Measurements from ENCODE around the gene PTPRM. TPM values are rescaled to one million over a fixed set of nuclear protein-coding genes. Genes with fewer than 3 reads are reported as not detected.

The PTPRM gene
- total RNA-seq, 1 experiment from 2014 or later = 14.5 TPM

DNA sequence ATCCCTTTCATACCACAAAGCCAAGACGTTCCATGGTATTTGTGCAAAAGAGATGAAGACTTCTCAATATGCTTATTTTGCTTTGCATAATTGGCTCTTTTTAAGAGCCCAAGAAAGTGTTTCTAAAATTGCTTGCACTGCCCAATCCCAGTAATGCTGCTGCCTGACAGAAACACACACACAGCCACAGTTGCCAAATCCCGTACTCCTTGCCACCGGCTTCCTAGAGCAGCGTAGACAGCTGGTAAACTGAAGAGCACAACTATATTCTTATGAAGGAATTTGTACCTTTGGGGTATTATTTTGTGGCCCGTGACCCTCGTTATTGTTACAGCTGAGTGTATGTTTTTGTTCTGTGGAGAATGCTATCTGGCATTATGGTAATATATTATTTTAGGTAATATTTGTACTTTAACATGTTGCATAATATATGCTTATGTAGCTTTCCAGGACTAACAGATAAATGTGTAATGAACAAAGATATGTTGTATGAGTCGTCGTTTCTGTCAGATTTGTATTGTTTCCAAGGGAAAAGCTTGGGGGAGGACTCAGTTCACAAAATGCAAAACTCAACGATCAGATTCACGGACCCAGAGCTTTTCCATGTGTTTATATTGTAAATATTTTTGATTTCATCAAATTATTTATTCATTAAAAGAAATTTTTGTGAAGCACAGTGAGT is 839.2 kb downstream of the PTPRM start:
- POLR2A ChIA-PET = no interaction called here

More for the DNA sequence above, 839.2 kb downstream of the PTPRM start:
- TF ChIP-seq, protein P1, sequence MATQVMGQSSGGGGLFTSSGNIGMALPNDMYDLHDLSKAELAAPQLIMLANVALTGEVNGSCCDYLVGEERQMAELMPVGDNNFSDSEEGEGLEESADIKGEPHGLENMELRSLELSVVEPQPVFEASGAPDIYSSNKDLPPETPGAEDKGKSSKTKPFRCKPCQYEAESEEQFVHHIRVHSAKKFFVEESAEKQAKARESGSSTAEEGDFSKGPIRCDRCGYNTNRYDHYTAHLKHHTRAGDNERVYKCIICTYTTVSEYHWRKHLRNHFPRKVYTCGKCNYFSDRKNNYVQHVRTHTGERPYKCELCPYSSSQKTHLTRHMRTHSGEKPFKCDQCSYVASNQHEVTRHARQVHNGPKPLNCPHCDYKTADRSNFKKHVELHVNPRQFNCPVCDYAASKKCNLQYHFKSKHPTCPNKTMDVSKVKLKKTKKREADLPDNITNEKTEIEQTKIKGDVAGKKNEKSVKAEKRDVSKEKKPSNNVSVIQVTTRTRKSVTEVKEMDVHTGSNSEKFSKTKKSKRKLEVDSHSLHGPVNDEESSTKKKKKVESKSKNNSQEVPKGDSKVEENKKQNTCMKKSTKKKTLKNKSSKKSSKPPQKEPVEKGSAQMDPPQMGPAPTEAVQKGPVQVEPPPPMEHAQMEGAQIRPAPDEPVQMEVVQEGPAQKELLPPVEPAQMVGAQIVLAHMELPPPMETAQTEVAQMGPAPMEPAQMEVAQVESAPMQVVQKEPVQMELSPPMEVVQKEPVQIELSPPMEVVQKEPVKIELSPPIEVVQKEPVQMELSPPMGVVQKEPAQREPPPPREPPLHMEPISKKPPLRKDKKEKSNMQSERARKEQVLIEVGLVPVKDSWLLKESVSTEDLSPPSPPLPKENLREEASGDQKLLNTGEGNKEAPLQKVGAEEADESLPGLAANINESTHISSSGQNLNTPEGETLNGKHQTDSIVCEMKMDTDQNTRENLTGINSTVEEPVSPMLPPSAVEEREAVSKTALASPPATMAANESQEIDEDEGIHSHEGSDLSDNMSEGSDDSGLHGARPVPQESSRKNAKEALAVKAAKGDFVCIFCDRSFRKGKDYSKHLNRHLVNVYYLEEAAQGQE (IDR thresholded peaks at IDR 0.05; ENCODE audit: low read depth) = no peak
- TF ChIP-seq TCF7L2 (IDR thresholded peaks at IDR 0.05; ENCODE audit: borderline replicate concordance, extremely low read depth, insufficient read depth, insufficient read length) (no peak), SP1 (IDR thresholded peaks at IDR 0.05; ENCODE audit: low read depth) (no peak), ZFX (IDR thresholded peaks at IDR 0.05) (no peak), POLR2AphosphoS5 (IDR thresholded peaks at IDR 0.05; ENCODE audit: low read depth, low read length) (no peak)
- intact Hi-C loops (cut with micrococcal nuclease) = no loop called here
- no peak overlapping the region for H3K9ac ChIP-seq (ENCODE audit: low read length)
- BruUV-seq (replicated peaks) = no TSS peak
- ATAC-seq (no peak), DNase-seq (ENCODE audit: low read depth, low spot score) (no peak)
- H3K9me3 ChIP-seq (ENCODE audit: control insufficient read depth in 1 of 2, insufficient read depth in 1 of 2, low read depth in 1 of 2, low read length in 2 of 2) = peaks cover 0 to 5% of the 10 kb centered on the region in 2 experiments; a peak in 1 of 4 replicates
- H3K4me1 ChIP-seq (ENCODE audit: control insufficient read depth in 1 of 2, insufficient read depth in 2 of 2, low read length in 2 of 2) = no peaks in the 10 kb centered on the region
- CTCF ChIA-PET = no interaction called here
- H3K79me2 ChIP-seq (ENCODE audit: insufficient read depth, low read length) = no peaks in the 10 kb centered on the region
- RAD21 ChIA-PET (ENCODE audit: low non-redundant PET in 1 of 2, low total read pairs in 2 of 2, uncharacterized antibody in 2 of 2, unreplicated experiment in 2 of 2) = no interaction called here
- no peaks in the 10 kb centered on the region for H3K27me3 ChIP-seq (ENCODE audit: insufficient read depth, low read length)
- no peak overlapping the region for H2AFZ ChIP-seq (ENCODE audit: low read depth, low read length, poor library complexity, severe bottlenecking)
- no peaks in the 10 kb centered on the region for H3K36me3 ChIP-seq (ENCODE audit: control insufficient read depth in 1 of 2, insufficient read depth in 2 of 2, low read length in 2 of 2)
- no peak overlapping the region for H3K4me2 ChIP-seq (ENCODE audit: low read length)
- no peaks in the 10 kb centered on the region for H4K20me1 ChIP-seq (ENCODE audit: insufficient read depth)
- no peaks in the 10 kb centered on the region for H3K9me2 ChIP-seq (ENCODE audit: insufficient read depth)
- no peak overlapping the region for H3K27ac ChIP-seq (ENCODE audit: low read depth, low read length)
- H3K4me3 ChIP-seq (replicated peaks in 1 of 2; ENCODE audit: low read depth in 1 of 2, low read length in 2 of 2) = no peak overlapping the region

All from HCT116 (cell line).